DND-41 (cell line): Measurements from ENCODE around the gene SLC35E3.
A peak's percentile ranks its signal among the peaks of the same experiment; 100 is the strongest.
"Not testable (repeated sequence)": the region's sequence is repeated elsewhere in the genome, so short reads cannot be mapped to it uniquely, and the experiment has no call there.

Experiments
- ATAC-seq: fragments of 200-7000 bp; cut with Tn5 transposase; 3 replicates; pipeline ENCODE4 v1.9.1; 2021; ENCODE audit warnings: low read depth; ENCODE audit not compliant: insufficient read depth
- DNase-seq: peaks from one replicate; pipeline ENCODE4 v3.0.0-alpha.2; 2020
- H2AFZ ChIP-seq: 2 replicates; pipeline ENCODE4 v1.6.0; 2012; ENCODE audit warnings: low read depth, low read length
- H3K27ac ChIP-seq: 2 replicates; pipeline ENCODE4 v1.5.1; 2012; ENCODE audit warnings: low read length, inconsistent platforms
- H3K27me3 ChIP-seq: fragments of 200-600 bp; sonication (generic); 2 replicates; pipeline ENCODE4 v1.6.0; 2012; ENCODE audit warnings: low read length, mild to moderate bottlenecking, inconsistent platforms; ENCODE audit not compliant: insufficient read depth, poor library complexity
- H3K36me3 ChIP-seq: 2 replicates; pipeline ENCODE4 v1.5.1; 2012; ENCODE audit warnings: low read length, inconsistent platforms; ENCODE audit not compliant: insufficient read depth
- H3K4me1 ChIP-seq: 2 replicates; pipeline ENCODE4 v1.5.1; 2012; ENCODE audit warnings: mild to moderate bottlenecking, low read length; ENCODE audit not compliant: insufficient read depth
- H3K4me2 ChIP-seq: 2 replicates; pipeline ENCODE4 v1.6.0; 2012; ENCODE audit warnings: mild to moderate bottlenecking, moderate library complexity, low read length, inconsistent platforms; ENCODE audit not compliant: insufficient read depth
- H3K4me3 ChIP-seq, 2 experiments: fragments of 200-600 bp in 1 of 2; shearing (Covaris generic) in 1 of 2; 2 replicates each; pipeline ENCODE4 v1.5.1; 2012 to 2016; ENCODE audit warnings: inconsistent platforms in 2 of 2, low read length in 2 of 2, mild to moderate bottlenecking in 2 of 2, low read depth in 1 of 2, moderate library complexity in 1 of 2
- H3K79me2 ChIP-seq: 2 replicates; pipeline ENCODE4 v1.6.0; 2012; ENCODE audit warnings: low read length, inconsistent platforms; ENCODE audit not compliant: insufficient read depth
- H3K9ac ChIP-seq: 2 replicates; pipeline ENCODE4 v1.6.0; 2012; ENCODE audit warnings: low read depth, mild to moderate bottlenecking, inconsistent platforms, low read length, moderate library complexity
- H3K9me3 ChIP-seq: 2 replicates; pipeline ENCODE4 v1.5.1; 2012; ENCODE audit warnings: low read length, moderate library complexity, mild to moderate bottlenecking, inconsistent platforms; ENCODE audit not compliant: insufficient read depth, severe bottlenecking
- H4K20me1 ChIP-seq: 2 replicates; pipeline ENCODE4 v1.6.0; 2012; ENCODE audit warnings: low read length; ENCODE audit not compliant: insufficient read depth
- CTCF ChIP-seq: IDR thresholded peaks from 2 replicates; pipeline ENCODE4 v1.5.1; 2012; ENCODE audit warnings: borderline replicate concordance, low read length, moderate library complexity, mild to moderate bottlenecking; ENCODE audit not compliant: poor library complexity, severe bottlenecking; ENCODE audit errors: extremely low read depth
- EZH2 ChIP-seq: IDR thresholded peaks from 3 replicates; pipeline ENCODE4 v1.6.1; 2012; ENCODE audit warnings: borderline replicate concordance, low read depth, mild to moderate bottlenecking, moderate library complexity, low read length, inconsistent platforms; ENCODE audit not compliant: severe bottlenecking

Gene SLC35E3

GRCh38 chr12:68815232-68815927 is 69.4 kb downstream of the SLC35E3 start:
- Histone ChIP-seq H3K27me3 (no peaks in the 10 kb centered on the region), H3K9me3 (no peaks in the 10 kb centered on the region), H3K4me3 (no peak overlapping the region), H3K4me1 (peaks cover 27% of the 10 kb centered on the region; the same call in 1 of the 2 replicates), H3K79me2 (peaks cover 89% of the 10 kb centered on the region), H4K20me1 (peaks cover 21% of the 10 kb centered on the region; the same call in 1 of the 2 replicates), H3K4me2 (peak overlapping the region; percentile 23; the same call in 1 of the 2 replicates), H3K9ac (no peak overlapping the region), H3K36me3 (peaks cover 87% of the 10 kb centered on the region), H2AFZ (no peak overlapping the region), H3K27ac (no peak overlapping the region)
- DNase-seq = no peak
- no peak for ATAC-seq
- TF ChIP-seq EZH2 (no peak), CTCF (no peak)

GRCh38 chr12:68815928-68816800 is 70.2 kb downstream of the SLC35E3 start:
- Histone ChIP-seq H3K79me2 (peaks cover 87% of the 10 kb centered on the region), H3K27ac (no peak overlapping the region)

GRCh38 chr12:68819481-68819880 is 73.5 kb downstream of the SLC35E3 start:
- not testable (repeated sequence) for DNase-seq, H3K27ac ChIP-seq, H3K4me1 ChIP-seq, H3K4me2 ChIP-seq, H2AFZ ChIP-seq, ATAC-seq, H3K9ac ChIP-seq, H3K4me3 ChIP-seq, H3K27me3 ChIP-seq, H3K9me3 ChIP-seq
- Histone ChIP-seq H3K36me3 (peaks cover 93% of the 10 kb centered on the region), H3K79me2 (peaks cover 75% of the 10 kb centered on the region), H4K20me1 (peaks cover 18% of the 10 kb centered on the region)

More at GRCh38 chr12:68815928-68816800, 70.2 kb downstream of the SLC35E3 start:
- Histone ChIP-seq H3K4me1 (peaks cover 20% of the 10 kb centered on the region; the same call in 1 of the 2 replicates), H3K27me3 (no peaks in the 10 kb centered on the region), H3K9me3 (no peaks in the 10 kb centered on the region), H2AFZ (no peak overlapping the region), H3K4me3 (no peak overlapping the region), H3K9ac (no peak overlapping the region), H4K20me1 (peaks cover 21% of the 10 kb centered on the region; the same call in 1 of the 2 replicates), H3K36me3 (peaks cover 90% of the 10 kb centered on the region), H3K4me2 (peak overlapping the region; percentile 23; the same call in 1 of the 2 replicates)
- DNase-seq (no peak), ATAC-seq (no peak)
- TF ChIP-seq CTCF (no peak), EZH2 (no peak)
